Upper lobe of right lung (tissue), 1 donor: ENCODE data around the gene STMN3. TPM values are rescaled to one million over a fixed set of nuclear protein-coding genes. Genes with fewer than 3 reads are reported as not detected.

Source experiments
- ATAC-seq: fragments of 200-7000 bp; cut with Tn5 transposase; one replicate; pipeline ENCODE4 v1.9.1; 2020; ENCODE audit warnings: mild to moderate bottlenecking, moderate library complexity
- DNase-seq: peaks from one replicate; pipeline ENCODE4 v3.0.0-alpha.2; 2020
- H3K27ac ChIP-seq: fragments of 200-600 bp; one replicate; pipeline ENCODE4 v1.8.0; 2022
- H3K27me3 ChIP-seq: fragments of 200-600 bp; one replicate; pipeline ENCODE4 v1.8.0; 2022; ENCODE audit warnings: mild to moderate bottlenecking
- H3K36me3 ChIP-seq: fragments of 200-600 bp; one replicate; pipeline ENCODE4 v1.8.0; 2022
- H3K4me1 ChIP-seq: fragments of 200-600 bp; one replicate; pipeline ENCODE4 v1.8.0; 2022
- H3K4me3 ChIP-seq: fragments of 200-600 bp; one replicate; pipeline ENCODE4 v1.8.0; 2022; ENCODE audit warnings: mild to moderate bottlenecking
- H3K9me3 ChIP-seq: fragments of 200-600 bp; one replicate; pipeline ENCODE4 v1.8.0; 2022
- intact Hi-C: fragments of 100-400 bp; cut with DNase I; formaldehyde crosslinking; loops from one replicate; pipeline ENCODE4 v1.11.0; 2022
- total RNA-seq: library from RNA; stranded (reverse); fragmentation: NEBNext Ultra II Directional; extraction: Animal tissue kit (Norgen Biotek cat#: 25700); gene quantifications from one replicate; pipeline ENCODE4 v1.2.1, GENCODE V29; 2021
- TF ChIP-seq, protein P1 (sequence below): fragments of 200-600 bp; IDR thresholded peaks from one replicate; pipeline ENCODE4 v1.8.0; 2022; ENCODE audit warnings: antibody characterized with exemption
- donor health status: DM: no; HTN: yes; CAD: no; lungs with severe emphysema.

The STMN3 gene
- total RNA-seq, 1 donor from 2014 or later: 12.4 TPM

DNA sequence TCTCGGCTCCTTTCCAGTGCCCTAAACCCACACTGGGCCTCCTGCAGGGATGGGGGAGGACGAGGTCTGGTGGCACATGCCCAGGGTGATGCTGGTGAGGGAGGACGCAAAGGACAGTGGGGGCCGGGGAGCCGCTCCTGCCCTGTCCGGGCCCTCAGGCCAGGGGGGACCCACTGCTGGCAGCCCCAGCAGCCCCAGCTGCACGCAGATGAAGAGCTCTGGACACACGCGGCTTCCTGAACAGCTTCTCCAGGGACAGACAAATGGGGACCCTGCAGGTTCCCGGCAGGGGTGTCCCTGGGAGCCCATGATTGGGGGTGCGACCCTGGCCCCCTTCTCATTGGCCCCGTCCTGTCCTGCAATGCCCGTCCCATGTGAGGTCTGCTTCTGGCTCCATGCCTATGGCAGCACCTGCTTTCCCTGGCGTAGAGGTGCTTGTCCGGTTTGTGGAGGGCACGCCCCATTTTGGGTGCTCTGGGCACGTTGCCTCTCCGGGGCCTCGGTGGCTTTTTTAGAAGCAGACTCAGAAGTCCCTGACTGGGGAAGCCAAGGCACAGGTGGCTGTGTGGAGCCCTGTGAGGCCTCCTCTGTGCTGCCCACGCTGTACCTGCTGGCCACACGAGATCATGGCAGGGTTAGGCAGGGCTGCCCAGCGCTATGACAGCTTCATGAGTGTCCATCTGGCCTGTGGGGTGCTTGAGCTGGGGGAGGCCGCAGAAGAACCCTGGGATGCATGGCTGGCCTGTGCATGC, 27.8 kb upstream of the STMN3 start:
- Histone ChIP-seq H3K27ac (peak overlapping the region; percentile 84), H3K36me3 (peaks cover 5% of the 10 kb centered on the region), H3K4me3 (no peak overlapping the region), H3K4me1 (peaks cover 21% of the 10 kb centered on the region), H3K9me3 (no peaks in the 10 kb centered on the region), H3K27me3 (no peaks in the 10 kb centered on the region)
- ATAC-seq (no peak), DNase-seq (no peak)
- intact Hi-C loops: no loop called here
- TF ChIP-seq, protein P1, sequence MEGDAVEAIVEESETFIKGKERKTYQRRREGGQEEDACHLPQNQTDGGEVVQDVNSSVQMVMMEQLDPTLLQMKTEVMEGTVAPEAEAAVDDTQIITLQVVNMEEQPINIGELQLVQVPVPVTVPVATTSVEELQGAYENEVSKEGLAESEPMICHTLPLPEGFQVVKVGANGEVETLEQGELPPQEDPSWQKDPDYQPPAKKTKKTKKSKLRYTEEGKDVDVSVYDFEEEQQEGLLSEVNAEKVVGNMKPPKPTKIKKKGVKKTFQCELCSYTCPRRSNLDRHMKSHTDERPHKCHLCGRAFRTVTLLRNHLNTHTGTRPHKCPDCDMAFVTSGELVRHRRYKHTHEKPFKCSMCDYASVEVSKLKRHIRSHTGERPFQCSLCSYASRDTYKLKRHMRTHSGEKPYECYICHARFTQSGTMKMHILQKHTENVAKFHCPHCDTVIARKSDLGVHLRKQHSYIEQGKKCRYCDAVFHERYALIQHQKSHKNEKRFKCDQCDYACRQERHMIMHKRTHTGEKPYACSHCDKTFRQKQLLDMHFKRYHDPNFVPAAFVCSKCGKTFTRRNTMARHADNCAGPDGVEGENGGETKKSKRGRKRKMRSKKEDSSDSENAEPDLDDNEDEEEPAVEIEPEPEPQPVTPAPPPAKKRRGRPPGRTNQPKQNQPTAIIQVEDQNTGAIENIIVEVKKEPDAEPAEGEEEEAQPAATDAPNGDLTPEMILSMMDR: no peak

DNA sequence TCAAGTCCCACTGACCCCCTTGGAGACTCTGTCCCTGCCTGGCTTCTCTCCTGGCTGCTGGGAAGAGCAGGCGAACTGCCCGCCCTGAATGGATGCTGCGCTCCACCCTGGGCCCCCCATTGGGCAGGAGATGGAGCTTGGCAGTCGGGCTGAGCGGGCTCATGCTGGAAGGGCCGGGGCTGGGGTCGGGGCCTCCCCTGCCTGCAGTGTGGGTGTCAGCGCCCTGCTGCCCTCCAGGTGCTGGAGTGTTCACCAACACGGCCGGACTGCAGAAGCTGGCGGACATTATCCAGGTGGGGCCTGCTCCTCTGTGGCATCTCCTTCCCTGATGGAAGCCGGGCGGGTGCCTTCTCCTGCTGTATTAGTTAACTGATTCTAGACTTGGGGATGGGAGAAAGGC, 27.2 kb upstream of the STMN3 start:
- H3K9me3 ChIP-seq: no peaks in the 10 kb centered on the region
- H3K36me3 ChIP-seq: peaks cover 11% of the 10 kb centered on the region
- ATAC-seq (no peak), DNase-seq (no peak)
- H3K4me1 ChIP-seq: peaks cover 16% of the 10 kb centered on the region
- H3K4me3 ChIP-seq: no peak overlapping the region
- TF ChIP-seq, protein P1: no peak
- no peak overlapping the region for H3K27ac ChIP-seq
- H3K27me3 ChIP-seq: no peaks in the 10 kb centered on the region
- intact Hi-C loops: no loop called here

DNA sequence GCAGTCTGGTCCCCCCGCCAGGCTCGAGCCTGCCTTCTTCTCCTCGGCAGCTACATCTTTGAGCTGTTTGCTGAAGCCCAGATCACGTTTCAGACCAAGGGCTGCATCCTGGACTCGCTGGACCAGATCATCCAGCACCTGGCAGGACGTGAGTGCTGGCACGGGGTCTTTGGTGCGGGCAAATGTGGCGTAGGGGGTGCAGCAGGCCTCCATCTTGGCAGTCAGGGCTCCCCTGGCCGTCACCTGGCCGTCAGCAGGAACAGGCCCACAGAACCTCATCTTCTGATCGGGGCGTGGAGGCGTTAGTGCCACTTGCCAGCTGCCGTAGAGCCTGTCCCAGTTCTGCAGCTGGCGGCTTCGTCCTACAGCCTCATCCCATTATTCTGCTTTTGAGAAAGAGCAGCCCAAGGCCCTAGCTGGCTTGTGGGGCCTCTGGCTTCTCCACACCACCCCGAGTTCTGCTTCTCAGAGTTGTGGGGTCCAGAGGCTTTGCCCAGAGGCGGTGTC, 26.6 kb upstream of the STMN3 start:
- no peak for DNase-seq
- Histone ChIP-seq H3K4me3 (no peak overlapping the region), H3K36me3 (peaks cover 16% of the 10 kb centered on the region)

DNA sequence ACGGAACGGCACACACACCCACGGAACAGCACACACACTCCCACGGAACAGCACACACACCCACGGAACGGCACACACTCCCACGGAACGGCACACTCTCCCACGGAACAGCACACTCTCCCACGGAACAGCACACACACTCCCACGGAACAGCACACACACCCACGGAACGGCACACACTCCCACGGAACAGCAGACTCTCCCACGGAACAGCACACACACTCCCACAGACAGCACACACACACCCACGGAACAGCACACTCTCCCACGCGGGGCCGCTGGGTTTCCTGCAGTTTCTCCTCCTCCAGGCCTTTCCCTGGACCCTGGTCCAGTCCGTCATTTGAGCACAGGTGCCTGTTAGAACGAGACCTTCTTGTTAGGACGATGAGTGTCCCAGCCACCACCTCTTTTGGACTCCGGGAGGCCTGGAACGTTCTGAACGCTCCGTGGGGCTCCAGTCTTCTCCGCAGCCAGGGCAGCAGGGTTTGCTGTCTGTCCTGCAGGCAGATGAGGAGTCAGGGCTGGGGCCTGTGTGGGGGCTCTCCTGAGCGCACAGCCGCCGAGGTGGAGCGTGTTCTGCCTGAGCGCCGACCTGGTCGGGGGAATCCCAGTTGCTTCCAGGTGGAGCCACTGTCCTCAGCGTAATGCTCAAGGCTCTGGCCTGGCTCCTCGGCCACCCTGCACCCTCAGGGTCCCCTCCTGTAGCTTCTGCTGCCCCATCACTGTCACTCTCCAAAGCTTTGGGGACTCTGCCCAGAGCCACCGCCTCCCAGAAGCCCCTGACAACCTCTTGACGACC, 25.6 kb upstream of the STMN3 start:
- Histone ChIP-seq H3K4me3 (no peak overlapping the region), H3K36me3 (peaks cover 23% of the 10 kb centered on the region), H3K27ac (no peak overlapping the region), H3K4me1 (peaks cover 16% of the 10 kb centered on the region), H3K9me3 (no peaks in the 10 kb centered on the region), H3K27me3 (no peaks in the 10 kb centered on the region)
- TF ChIP-seq, protein P1: no peak
- intact Hi-C loops: no loop called here
- no peak for ATAC-seq
- no peak for DNase-seq

More for the DNA sequence above, 26.6 kb upstream of the STMN3 start:
- ATAC-seq: no peak
- no peaks in the 10 kb centered on the region for H3K9me3 ChIP-seq
- TF ChIP-seq, protein P1: no peak
- no peak overlapping the region for H3K27ac ChIP-seq
- H3K27me3 ChIP-seq: no peaks in the 10 kb centered on the region
- H3K4me1 ChIP-seq: peaks cover 16% of the 10 kb centered on the region
- intact Hi-C loops: no loop called here

DNA sequence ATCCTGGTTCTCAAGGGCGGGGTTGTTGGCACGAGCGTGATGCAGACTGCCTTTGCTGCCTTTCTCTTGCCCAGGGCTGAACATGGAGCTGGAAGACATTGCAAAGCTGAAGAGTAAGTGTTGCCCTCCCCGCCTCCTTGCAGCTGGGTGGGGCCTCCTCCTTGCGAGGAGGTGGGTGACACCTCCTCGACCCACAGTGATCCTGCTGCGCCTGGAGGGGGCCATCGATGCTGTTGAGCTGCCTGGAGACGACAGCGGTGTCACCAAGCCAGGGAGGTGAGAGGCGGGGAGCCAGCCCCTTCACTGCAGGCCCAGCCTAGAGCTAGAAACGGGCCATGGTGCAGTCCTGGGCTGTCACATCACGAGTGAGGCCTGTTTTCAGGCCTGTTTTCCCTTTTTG, 24.8 kb upstream of the STMN3 start:
- Histone ChIP-seq H3K4me3 (no peak overlapping the region), H3K36me3 (peaks cover 23% of the 10 kb centered on the region), H3K9me3 (no peaks in the 10 kb centered on the region), H3K27ac (no peak overlapping the region), H3K4me1 (peaks cover 13% of the 10 kb centered on the region), H3K27me3 (no peaks in the 10 kb centered on the region)
- DNase-seq (no peak), ATAC-seq (no peak)
- intact Hi-C loops: no loop called here
- TF ChIP-seq, protein P1: no peak
